HG03135 (cell line): ENCODE measurements around the gene FGF11.

ENCODE experiments used
- ATAC-seq: cut with Tn5 transposase; IDR thresholded peaks from one replicate; pipeline ENCODE4 v1.9.1; 2021; ENCODE audit warnings: mild to moderate bottlenecking, moderate library complexity; ENCODE audit not compliant: unreplicated experiment

The FGF11 gene

DNA sequence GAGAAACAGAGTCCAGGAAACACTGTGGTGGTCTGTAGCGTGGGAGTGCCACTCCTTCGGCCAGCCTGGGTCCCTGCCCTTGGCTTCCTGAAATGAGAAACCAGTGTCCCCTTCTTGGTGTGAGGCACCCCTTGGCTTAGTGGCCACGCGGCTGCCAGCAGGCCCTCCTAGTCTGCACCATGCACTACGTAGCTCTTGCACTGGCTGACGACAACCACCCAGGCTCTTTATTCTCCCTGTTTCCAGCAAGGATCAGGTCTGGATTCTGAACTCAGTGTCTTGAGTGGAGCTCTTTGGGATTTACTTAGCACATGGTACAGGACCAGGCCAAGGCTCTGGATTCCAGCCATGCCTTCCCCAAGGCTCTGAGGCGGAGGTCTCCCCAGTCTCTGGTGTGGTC, 11.8 kb upstream of the FGF11 start:
- ATAC-seq: no peak

- ATAC-seq: no peak
These were observed 10.8 kb upstream of the FGF11 start, which contains the start of gene SPEM3 for GRCh38 chr17:7428557-7428956. SPEM3 (plus strand) TSS chr17:7428857; CDS start chr17:7428903, 46 bp downstream.

GRCh38 chr17:7429722-7430121, 9.6 kb upstream of the FGF11 start:
- no peak for ATAC-seq

GRCh38 chr17:7431231-7431630, 8.1 kb upstream of the FGF11 start:
- no peak for ATAC-seq

DNA sequence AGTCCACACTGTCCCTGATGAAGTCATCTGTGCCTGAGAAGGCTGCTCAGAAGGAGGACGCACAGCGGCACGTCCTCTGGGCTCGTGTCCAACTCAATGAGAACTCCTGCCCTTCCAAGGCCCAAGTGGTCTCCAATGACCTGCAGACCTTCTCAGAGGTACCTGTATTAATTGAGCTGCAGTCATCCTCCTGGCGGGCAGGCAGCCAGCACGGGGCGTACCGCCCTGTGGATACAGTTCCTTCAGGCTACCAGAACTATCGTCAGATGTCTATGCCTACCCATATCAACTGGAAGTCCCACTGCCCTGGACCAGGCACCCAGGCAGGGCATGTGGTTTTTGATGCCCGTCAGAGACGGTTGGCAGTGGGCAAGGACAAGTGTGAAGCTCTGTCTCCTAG, 7.0 kb upstream of the FGF11 start:
- no peak for ATAC-seq

DNA sequence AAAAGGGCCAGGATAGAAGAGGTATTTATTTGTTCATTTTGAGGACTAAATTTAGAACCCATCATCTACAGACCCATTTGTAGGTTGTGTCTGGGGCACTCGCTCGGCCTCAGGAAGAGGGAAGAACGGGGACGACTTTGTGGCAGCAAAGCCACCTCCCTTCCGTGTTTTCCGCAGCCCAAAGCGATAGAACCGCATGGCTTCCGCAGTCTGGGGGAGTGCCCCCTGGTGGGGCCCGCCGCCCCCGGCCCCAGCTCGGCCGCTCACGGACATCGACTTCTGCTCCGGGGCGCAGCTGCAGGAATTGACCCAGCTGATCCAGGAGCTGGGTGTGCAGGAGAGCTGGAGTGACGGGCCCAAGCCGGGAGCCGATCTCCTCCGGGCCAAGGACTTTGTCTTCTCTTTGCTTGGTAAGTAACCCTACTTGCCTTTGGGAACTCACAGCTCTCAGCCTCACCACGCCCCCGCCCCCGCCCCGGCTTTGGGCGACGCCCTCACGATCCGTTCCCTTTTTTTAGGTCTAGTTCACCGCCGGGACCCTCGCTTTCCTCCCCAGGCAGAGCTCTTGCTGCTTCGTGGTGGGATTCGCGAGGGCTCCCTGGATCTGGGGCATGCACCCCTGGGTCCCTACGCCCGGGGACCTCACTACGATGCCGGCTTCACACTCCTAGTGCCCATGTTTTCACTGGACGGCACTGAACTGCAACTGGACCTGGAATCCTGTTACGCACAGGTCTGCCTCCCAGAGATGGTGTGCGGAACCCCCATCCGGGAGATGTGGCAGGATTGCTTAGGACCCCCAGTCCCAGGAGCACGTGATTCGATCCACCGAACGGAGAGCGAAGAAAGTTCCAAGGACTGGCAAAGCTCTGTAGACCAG, 3.4 kb upstream of the FGF11 start:
- peak; percentile 23 for ATAC-seq

- no peak for ATAC-seq
These were observed 2.5 kb upstream of the FGF11 start for GRCh38 chr17:7436556-7437368.

- no peak for ATAC-seq
These were observed 1.9 kb upstream of the FGF11 start for GRCh38 chr17:7437369-7437863.

GRCh38 chr17:7437950-7438614, 1.2 kb upstream of the FGF11 start:
- no peak for ATAC-seq

DNA sequence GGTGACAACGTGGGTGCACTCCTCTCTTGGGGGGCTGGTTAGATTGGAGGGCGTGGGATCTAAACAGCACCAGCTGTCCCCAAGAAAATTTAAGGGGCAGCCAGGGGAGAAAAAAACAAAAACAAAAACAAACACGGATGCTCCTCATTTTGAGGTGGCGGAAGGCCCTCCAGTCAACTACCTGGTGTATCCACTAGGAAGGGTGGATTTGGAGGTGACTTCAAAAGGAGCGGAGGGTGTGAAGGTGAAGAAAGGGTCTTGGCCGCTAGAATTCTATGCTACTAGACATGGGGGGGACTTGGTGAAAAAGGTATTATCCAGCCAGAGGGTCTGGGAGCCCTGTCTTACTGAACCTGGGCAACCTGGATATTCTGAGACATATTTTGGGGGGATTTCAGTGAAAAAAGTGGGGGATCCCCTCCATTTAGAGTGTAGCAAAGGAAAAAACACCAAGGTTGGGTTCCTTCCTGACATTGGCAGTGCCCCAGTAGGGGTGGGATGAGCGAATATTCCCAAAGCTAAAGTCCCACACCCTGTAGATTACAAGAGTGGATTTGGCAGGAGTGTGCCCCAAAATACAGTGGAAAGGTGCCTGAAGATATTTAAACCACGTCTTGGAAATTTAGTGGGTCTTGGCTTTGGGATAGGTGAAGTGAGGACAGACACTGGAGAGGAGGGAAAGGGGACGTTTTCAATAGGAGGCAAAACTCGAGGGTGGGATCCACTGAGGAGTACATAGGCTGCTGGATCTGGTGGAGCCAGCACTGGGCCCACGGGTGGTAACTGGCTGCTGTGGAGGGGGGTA, 454 bp upstream of the FGF11 start:
- no peak for ATAC-seq

DNA sequence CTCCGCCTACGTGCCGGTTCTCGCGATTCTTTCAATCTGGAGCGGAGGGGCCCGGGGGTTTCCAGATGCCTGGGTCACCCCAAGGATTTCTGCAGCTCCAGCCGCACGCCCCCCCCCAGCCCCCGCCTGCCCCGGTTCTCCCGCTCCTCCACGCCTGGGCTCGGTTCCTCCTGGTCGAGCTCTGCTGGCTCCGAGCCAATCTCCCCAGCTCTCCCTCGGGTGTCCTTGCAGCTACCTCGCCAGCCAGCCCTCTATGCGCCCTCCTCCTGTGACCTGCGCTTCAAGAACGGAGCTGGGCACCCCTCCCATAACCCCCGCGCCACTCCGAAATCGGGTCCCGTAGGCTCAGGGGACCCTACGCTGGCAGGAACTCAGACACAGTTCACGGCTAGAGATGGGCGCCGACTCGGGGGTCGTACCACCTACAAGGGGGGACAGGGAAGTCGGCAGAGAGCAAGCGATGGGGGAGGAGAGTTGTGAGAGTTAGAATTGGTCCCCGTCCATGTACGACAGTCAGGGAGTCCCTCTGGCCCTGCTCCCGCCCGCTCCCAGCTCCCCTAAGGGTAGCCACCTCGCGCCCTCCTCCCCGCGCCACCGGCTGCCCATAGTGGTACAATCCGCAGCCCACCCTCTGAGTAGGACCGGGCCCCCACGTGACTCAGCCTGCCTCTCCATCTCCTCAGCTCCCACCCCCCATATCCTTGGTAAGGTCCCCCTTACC, 961 bp downstream of the FGF11 start:
- ATAC-seq: no peak

DNA sequence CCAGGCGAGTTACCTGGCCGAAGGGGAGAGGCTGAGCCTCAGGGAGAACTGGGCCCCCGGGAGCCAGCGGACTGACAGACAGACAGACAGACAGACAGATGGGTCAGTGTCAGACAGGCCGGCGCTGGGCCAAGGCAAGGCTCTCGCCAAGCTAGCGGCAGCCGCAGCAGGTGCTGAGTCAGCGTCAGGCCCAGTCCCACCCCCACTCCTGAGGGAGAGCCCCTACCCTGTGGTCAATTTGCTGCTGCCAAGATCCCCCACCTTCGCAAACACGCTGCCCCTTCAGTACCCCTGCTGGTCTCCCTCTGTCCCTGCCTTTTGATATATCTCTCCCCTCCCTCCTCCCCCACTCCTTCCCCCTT, 1.5 kb downstream of the FGF11 start:
- ATAC-seq: no peak

GRCh38 chr17:7441266-7441665, 2.0 kb downstream of the FGF11 start:
- ATAC-seq: no peak

DNA sequence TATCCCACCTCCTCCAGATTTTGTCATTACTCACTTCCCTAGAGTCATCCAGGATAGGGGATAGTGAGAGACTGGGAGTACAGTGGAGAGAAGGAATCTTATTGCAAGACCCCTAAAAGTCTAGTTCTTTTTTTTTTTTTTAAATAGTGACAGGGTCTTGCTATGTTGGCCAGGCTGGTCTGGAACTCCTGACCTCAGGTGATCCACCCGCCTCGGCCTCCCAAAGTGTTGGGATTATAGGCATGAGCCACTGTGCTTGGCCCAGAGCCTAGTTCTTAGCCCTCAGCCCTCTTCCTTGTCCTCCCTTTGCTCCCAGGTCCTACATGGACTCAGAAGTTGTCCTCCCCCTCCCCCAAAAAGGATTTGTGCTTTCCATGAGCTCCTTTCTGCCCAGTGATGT, 2.8 kb downstream of the FGF11 start:
- ATAC-seq: no peak

DNA sequence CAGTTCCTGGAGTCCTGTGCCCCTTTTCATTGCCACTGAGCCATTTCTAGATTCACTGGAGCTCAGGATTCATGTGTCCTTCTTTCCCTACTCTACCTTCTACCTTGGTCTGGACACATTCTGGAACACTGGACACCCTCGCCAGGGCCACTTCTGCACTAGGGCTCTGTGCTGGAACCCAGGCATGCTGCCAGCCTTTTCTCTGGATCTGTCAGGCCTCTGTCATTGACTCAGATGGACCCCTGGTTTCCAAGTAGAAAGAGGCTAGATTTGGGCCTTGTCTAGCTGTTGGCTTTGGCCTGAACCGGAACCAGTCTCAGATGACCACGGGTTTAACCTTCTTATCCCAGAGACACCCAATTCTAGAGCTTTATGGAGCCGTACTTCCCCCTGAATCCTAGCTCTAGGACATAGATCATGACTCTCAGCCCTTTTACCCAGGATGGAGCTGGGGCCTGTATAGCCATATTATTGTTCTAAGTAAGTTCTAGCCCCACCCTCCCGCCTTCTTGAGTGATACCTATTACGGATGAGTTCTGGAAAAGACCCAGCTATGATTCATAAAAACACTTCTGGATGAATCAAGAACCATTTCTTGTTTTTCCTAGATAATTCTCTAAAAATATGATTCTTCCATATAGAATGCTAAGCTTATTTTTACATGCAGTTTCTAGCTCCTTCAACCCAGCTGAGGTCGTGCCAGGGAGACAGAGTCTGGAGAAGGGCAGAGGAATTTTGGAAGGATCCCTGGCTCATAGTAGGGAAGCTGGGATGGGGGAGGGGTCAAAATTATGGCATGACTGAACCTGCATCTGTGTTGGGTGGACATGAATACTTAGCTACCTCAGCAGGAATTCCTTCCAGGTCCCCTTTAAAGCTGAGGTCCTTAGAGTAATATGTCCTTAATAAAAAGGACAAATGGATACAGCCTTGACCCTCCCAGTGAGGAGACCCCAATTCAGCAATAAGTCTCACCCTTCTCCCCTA, 4.5 kb downstream of the FGF11 start:
- ATAC-seq: no peak

- no peak for ATAC-seq
These were observed 5.6 kb downstream of the FGF11 start, which contains the start of gene CHRNB1 for GRCh38 chr17:7444682-7445618. CHRNB1 (plus strand) TSS chr17:7445061; CDS start chr17:7445128, 67 bp downstream.

GRCh38 chr17:7445619-7445968, 6.3 kb downstream of the FGF11 start:
- ATAC-seq: no peak

DNA sequence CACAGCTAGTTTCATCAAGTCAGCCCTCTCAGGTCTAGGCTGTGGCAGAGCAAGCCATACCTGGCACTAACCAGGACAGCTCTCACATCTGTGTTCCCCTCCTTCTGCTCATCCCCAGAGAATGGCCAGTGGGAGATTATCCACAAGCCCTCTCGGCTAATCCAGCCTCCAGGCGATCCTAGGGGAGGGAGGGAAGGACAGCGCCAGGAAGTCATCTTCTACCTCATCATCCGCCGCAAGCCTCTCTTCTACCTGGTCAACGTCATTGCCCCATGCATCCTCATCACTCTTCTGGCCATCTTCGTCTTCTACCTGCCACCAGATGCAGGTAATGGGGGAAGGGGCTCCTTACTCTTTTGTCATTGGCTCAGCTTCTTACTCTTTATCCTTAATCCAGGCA, 9.1 kb downstream of the FGF11 start:
- ATAC-seq: no peak
